Cardiac septum (tissue), 1 donor: ENCODE measurements around the gene CAPN7. TPM values are rescaled to one million over a fixed set of nuclear protein-coding genes. Genes with fewer than 3 reads are reported as not detected.

Source experiments
- DNase-seq: peaks from one replicate; pipeline ENCODE4 v3.0.0-alpha.2; 2020; ENCODE audit warnings: low spot score
- intact Hi-C: fragments of 100-400 bp; cut with DNase I; formaldehyde crosslinking; loops from one replicate; pipeline ENCODE4 v1.14.0; 2022
- total RNA-seq: library from RNA; stranded (reverse); fragmentation: NEBNext Ultra II Directional; extraction: Animal tissue kit (Norgen Biotek cat#: 25700); gene quantifications from one replicate; pipeline ENCODE4 v1.2.1, GENCODE V29; 2021
- donor health status: DM: no; HTN: no; CAD: no.

Gene CAPN7
- total RNA-seq, 1 donor from 2014 or later, result 29.2 TPM

- DNase-seq, result no peak
- intact Hi-C loops, result no loop called here
These were observed 8.6 kb upstream of the CAPN7 start for GRCh38 chr3:15197340-15198029.

DNA sequence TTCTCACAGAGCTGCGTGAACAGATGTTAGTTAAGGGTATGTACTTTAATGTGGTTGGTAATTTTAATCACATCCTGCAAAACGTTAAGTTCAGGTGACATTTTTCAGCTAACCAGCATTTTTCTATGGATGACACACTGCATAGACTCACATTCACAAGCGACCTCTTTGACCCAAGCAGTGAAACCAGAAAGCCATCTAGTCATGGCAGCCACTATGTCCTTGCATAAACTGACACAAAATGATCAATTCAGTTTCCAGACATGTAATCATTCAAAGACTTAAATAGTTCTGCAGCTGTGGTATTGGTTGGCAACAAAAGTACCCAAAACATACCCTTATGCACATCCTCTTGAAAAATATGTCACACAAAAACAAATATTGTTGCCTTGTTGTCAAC lies 7.4 kb upstream of the CAPN7 start:
- intact Hi-C loops, result no loop called here
- DNase-seq, result no peak

- intact Hi-C loops, result loop anchor here (5.0 kb wide), 1 partner anchor 203 kb away; no protein-coding TSS in a partner anchor
- no peak for DNase-seq
These were observed 6.4 kb upstream of the CAPN7 start for GRCh38 chr3:15199493-15200105.

DNA sequence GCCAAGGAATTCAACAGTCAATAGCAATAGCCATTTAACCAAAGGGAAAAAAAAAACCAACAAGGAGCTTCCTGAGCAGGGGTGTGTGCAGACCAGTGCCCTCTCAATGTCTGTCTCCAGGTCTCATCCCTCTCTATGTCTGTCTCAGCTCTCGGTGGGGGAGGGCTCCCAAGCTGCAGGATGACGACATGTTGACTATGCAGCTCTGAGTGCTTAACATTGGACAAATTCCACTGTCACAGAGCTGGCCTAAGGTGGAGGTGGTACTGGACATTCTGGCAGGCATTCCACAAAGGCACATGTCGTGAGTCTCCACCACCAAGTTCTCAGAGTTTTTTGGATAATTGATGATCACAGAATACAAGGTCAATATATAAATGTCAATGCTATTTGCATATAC lies 2.0 kb upstream of the CAPN7 start:
- DNase-seq, result no peak
- intact Hi-C loops, result loop anchor here (5.0 kb wide), 1 partner anchor 198 kb away; no protein-coding TSS in a partner anchor

GRCh38 chr3:15205482-15205933 lies 538 bp upstream of the CAPN7 start:
- no peak for DNase-seq
- intact Hi-C loops, result loop anchor here (5.0 kb wide), 1 partner anchor 98 kb away; no protein-coding TSS in a partner anchor

DNA sequence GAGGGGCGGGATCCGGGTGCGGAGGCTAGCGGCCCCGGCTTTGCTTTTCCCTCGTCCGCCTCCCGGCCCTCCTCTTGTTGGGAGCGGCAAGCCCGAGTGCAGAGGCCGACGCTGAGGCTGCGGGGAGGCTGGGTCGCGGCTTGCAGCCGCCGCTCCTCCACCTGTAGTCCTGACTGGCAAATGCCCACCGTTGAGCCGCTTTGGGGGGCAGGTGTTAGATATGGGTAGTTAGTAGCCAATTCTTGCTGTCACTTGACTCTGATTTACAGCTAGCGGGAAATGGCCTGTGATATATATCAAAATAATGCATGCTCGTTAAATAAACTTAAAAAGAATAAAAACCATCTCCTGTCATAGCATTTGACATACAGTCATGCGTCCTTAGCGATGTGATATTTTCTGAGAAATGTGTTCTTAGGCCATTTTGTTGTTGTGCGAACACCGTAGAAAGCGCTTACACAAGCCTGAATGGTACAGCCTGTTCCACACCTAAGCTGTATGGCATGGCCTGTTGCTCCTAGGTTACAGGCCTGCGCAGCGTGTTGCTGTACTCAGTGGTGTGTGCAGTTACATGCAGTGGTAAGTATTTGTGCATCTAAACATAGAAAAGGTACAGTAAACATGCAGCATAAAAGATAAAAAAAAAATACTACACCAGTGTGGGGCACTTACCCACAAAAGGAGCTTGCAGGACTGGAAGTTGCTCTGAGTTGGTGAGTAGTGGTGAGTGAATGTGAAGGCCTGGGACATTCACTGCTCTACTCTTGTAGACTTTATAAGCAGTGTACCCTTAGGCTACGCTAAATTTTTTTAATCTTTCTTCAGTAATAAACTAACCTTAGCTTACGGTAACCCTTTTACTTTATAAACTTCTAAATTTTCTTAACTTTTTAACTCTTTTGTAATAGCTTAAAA lies 873 bp downstream of the CAPN7 start:
- DNase-seq, result no peak
- intact Hi-C loops, result loop anchor here (5.0 kb wide), 1 partner anchor 100 kb away; no protein-coding TSS in a partner anchor

DNA sequence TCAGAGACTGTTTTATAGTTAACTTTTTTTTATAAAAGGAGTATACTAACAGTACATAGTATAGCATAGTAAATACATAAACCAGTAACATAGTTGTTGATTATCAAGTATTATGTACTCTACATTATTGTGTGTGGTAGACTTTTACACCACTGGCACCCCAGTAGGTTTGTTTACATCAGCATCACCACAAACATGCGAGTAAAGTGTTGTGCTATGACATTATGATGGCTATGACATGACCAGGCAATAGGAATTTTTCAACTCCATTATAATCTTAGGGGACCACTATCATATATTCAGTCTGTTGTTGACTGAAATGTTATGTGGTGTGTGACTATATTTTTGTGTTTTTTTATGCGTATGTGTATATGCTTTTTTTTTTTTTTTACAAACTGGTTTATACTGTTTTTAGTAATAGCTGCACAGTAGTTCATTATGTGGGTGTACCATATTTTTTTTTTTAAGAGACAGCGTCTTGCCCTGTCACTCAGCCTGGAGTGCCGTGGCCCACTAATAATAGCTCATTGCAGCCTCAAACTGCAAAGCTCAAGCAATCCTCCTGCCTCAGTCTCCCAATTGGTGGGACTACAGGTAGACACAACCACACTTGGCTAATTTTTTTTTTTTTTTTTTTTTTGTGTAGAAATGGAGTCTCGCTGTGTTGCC lies 1.9 kb downstream of the CAPN7 start:
- no peak for DNase-seq
- intact Hi-C loops, result loop anchor here (5.0 kb wide), 1 partner anchor 101 kb away; no protein-coding TSS in a partner anchor

DNA sequence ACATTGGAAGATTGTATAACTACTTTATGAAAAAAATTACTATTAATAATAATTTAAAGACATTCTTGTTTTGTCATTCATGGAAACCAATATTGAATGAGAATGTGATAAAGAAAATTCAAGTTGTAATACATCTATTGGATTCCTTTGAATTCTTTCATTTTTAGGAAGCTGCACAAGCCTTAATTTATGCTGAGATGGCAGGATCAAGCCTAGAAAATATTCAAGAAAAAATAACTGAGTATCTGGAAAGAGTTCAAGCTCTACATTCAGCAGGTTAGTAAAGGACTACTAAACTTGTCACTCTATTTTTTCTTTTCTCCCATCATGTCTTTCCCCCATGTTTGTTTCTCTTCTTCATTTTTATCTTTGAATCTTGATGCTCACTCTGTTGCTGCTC lies 5.9 kb downstream of the CAPN7 start:
- intact Hi-C loops, result no loop called here
- DNase-seq, result no peak

DNA sequence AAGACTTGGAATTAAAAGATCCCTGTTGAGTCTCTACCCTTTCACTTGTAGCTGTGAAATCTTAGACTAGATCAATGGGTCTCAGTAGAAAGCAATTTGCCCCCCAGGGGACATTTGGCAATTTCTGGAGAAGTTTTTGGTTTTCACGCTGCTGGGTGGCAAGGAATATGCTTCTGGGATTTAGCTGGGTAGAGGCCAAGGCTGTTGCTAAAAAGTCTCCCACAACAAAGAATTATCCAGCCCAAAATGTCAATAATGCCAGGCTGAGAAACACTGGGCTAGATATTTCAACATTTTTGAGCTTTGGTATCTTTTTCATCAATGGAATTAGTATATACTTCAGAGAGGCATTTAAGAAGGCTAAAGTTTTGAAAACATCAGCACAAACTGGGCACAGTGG lies 8.7 kb downstream of the CAPN7 start:
- DNase-seq, result no peak
- intact Hi-C loops, result no loop called here

GRCh38 chr3:15215996-15216395 lies 9.9 kb downstream of the CAPN7 start:
- intact Hi-C loops, result no loop called here
- DNase-seq, result no peak

GRCh38 chr3:15216501-15216900 lies 10.5 kb downstream of the CAPN7 start:
- intact Hi-C loops, result no loop called here
- DNase-seq, result no peak

GRCh38 chr3:15217011-15217671 lies 11.1 kb downstream of the CAPN7 start:
- intact Hi-C loops, result no loop called here
- no peak for DNase-seq

GRCh38 chr3:15217841-15218267 lies 11.8 kb downstream of the CAPN7 start:
- no peak for DNase-seq
- intact Hi-C loops, result no loop called here

GRCh38 chr3:15218689-15219088 lies 12.6 kb downstream of the CAPN7 start:
- intact Hi-C loops, result no loop called here
- no peak for DNase-seq

GRCh38 chr3:15220056-15220455 lies 14.0 kb downstream of the CAPN7 start:
- intact Hi-C loops, result no loop called here
- no peak for DNase-seq

DNA sequence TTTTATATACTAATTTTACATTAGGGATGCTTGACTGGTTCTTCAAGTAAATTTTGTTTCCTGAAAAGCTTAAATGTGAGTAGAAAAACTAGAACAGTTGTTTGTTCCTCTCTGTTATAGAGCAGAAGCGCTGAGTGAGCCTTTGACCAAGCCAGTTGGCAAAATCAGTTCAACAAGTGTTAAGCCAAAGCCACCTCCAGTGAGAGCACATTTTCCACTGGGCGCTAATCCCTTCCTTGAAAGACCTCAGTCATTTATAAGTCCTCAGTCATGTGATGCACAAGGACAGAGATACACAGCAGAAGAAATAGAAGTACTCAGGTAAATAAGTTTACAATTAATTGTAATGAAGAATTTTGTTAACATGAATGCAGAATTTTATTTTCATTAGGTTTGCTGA lies 14.6 kb downstream of the CAPN7 start:
- intact Hi-C loops, result no loop called here
- no peak for DNase-seq

DNA sequence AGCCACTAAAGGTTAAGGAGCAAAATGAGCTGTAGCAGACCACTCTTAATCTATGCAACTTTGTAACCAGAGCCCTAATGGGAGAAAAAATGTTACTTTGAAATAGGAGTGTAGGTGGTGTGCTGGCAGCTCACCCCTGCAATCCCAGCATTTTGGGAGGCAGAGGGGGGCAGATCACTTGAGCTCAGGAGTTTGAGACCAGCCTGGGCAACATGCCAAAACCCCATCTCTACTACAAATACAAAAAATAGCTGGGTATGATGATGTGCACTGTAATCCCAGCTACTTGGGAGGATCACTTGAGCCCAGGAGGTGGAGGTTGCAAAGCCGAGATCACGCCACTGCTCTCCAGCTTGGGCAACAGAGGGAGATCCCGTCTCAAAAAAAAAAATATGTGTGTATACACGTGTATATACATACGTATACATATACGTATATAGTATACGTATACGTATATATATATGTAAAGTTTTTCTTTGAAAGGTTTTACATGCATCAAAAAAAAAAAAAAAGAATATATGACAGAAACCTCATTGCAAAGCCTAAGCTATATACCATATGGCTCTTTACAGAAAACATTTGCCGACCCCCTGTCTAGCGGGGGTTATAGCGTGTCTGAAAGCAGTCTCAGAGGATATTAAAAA lies 15.7 kb downstream of the CAPN7 start:
- DNase-seq, result no peak
- intact Hi-C loops, result no loop called here

DNA sequence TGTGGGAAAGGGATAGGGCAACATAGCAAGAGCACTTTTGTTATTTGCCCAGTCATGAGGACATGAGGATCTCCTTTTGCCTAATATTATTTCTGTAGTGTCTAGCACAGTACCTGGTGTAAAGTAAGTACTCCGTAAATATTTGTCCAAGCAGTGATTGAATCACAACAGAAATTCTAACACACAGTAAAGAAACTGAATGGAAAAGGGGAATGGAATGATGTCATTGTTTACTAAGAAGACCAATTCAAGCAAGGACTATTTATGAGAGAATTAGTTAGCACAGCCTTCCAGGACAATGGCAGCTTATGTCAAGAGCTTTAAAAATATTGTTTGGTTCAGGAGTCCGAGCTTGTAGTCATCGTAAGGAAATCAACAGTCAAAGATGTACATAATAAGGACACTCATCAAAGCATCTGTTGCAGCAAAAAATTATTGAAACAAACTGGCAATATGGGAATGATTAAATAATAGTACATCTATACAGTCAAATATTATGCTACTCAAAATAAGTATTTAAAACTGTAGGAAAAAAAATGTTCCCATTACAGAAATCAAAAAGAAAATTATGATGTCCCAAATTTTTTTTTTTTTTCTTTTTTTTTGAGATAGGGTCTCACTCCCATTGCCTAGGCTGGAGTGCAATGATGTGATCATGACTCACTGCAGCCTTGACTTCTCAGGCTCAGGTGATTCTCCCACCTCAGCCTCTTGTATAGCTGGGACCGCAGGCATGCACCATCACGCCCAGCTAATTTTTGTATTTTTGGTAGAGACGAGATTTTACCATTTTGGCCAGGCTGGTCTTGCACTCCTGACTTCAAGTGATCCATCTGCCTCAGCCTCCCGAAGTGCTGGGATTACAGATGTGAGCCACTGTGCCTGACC lies 17.9 kb downstream of the CAPN7 start:
- intact Hi-C loops, result no loop called here

More for the DNA sequence above, 17.9 kb downstream of the CAPN7 start:
- no peak for DNase-seq
